SK-N-SH (cell line): ENCODE measurements around the gene KCNQ4.

Source experiments
- CHD2 ChIP-seq: fragments of 150-350 bp; IDR thresholded peaks from 2 replicates; pipeline ENCODE4 v1.6.1; 2018; ENCODE audit warnings: low read length; ENCODE audit not compliant: partially characterized antibody
- CTCF ChIP-seq: fragments of 200-600 bp; sonication (generic); IDR thresholded peaks from 2 replicates; pipeline ENCODE4 v1.6.1; 2017; ENCODE audit warnings: antibody characterized with exemption, mild to moderate bottlenecking, moderate library complexity
- EP300 ChIP-seq, 2 experiments: IDR thresholded peaks; 2 replicates each; pipeline versions ENCODE4 v1.4.0 to v1.6.1; 2012; ENCODE audit warnings: borderline replicate concordance in 1 of 2, low read depth in 1 of 2, low read length in 1 of 2
- EZH2phosphoT487 ChIP-seq: fragments of 200-600 bp; sonication (generic); IDR thresholded peaks from 2 replicates; pipeline ENCODE4 v1.6.1; 2017; ENCODE audit warnings: low read depth, mixed run types, mild to moderate bottlenecking, antibody characterized with exemption, moderate library complexity, borderline replicate concordance
- GATA2 ChIP-seq: sonication (generic); formaldehyde crosslinking; IDR thresholded peaks from 2 replicates; pipeline ENCODE4 v1.5.0; 2020; ENCODE audit warnings: mild to moderate bottlenecking, missing genetic modification reagents
- NFIC ChIP-seq: IDR thresholded peaks from 2 replicates; pipeline ENCODE4 v1.4.0; 2012; ENCODE audit warnings: borderline replicate concordance
- PBX3 ChIP-seq: IDR thresholded peaks from 2 replicates; pipeline ENCODE4; 2012
- POLR2AphosphoS5 ChIP-seq: IDR thresholded peaks from 2 replicates; pipeline ENCODE4 v1.6.1; 2012; ENCODE audit warnings: low read depth, low read length
- RAD21 ChIP-seq: IDR thresholded peaks from 2 replicates; pipeline ENCODE4 v1.6.1; 2012; ENCODE audit warnings: mild to moderate bottlenecking, low read length
- REST ChIP-seq: IDR thresholded peaks from 2 replicates; pipeline ENCODE4 v1.6.1; 2012; ENCODE audit warnings: mild to moderate bottlenecking, low read depth, low read length, moderate library complexity
- TCF12 ChIP-seq: IDR thresholded peaks from 2 replicates; pipeline ENCODE4 v1.4.0; 2012
- TEAD4 ChIP-seq: IDR thresholded peaks from 2 replicates; pipeline ENCODE4 v1.4.0; 2012; ENCODE audit warnings: mild to moderate bottlenecking, borderline replicate concordance; ENCODE audit not compliant: insufficient read depth
- TF ChIP-seq, protein P1 (sequence below): fragments of 150-350 bp; IDR thresholded peaks from 2 replicates; pipeline ENCODE4 v1.6.1; 2017; ENCODE audit warnings: antibody characterized with exemption, low read length, low read depth, borderline replicate concordance

DNA sequence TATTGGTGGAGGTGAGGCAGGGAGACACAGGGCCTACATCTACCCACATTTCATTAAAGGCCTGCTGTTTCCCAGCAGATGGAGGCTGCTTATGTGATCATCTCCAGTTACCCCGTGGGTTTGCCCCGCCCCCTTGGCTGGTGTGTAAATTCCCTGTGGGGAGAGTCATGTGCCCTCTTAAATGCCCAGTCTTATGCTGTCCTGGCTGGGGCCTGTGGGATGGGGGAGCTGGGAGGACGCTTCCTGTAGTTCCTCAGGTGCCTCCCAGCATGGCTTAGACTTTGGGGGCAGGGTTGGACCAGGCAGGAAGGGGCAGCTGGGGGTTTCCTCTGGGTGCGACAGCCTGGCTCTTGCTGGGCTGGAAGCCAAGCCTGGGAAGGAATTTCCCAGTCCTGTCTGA is 94.1 kb downstream of the KCNQ4 start:
- TF ChIP-seq PBX3 (peak; percentile 66), TCF12 (peak; percentile 87), EP300 (IDR thresholded peaks at IDR 0.05; ENCODE audit: borderline replicate concordance in 1 of 2, low read depth in 1 of 2, low read length in 1 of 2) (peak in 1 of 2 experiments; percentile 80; a peak in 1 of 4 replicates), CTCF (no peak), EZH2phosphoT487 (no peak), RAD21 (no peak), REST (no peak), NFIC (peak; percentile 92), POLR2AphosphoS5 (no peak), GATA2 (CRISPR knock-in tag) (no peak), CHD2 (no peak), TEAD4 (peak; percentile 57)
- TF ChIP-seq, protein P1, sequence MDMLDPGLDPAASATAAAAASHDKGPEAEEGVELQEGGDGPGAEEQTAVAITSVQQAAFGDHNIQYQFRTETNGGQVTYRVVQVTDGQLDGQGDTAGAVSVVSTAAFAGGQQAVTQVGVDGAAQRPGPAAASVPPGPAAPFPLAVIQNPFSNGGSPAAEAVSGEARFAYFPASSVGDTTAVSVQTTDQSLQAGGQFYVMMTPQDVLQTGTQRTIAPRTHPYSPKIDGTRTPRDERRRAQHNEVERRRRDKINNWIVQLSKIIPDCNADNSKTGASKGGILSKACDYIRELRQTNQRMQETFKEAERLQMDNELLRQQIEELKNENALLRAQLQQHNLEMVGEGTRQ, result 0 out of 2 replicates have a peak, but pooled peaks have one; percentile 33
